Lung microvascular endothelial cell (primary cell): Measurements from ENCODE around the gene BEST2. TPM values are rescaled to one million over a fixed set of nuclear protein-coding genes. Genes with fewer than 3 reads are reported as not detected.

ENCODE experiments used
- DNase-seq, 2 donors: peaks; one replicate each; pipeline versions ENCODE4 v3.0.0 to v3.0.0-alpha.2; 2010; ENCODE audit warnings: low read depth in 2 of 2
- total RNA-seq: library from RNA; depleted of rRNA; stranded (reverse); fragments of >200 nt; gene quantifications from 2 replicates; pipeline ENCODE4 v1.2.1, GENCODE V29; 2014

BEST2 gene
- total RNA-seq, 1 donor from 2014 or later: not detected

DNA sequence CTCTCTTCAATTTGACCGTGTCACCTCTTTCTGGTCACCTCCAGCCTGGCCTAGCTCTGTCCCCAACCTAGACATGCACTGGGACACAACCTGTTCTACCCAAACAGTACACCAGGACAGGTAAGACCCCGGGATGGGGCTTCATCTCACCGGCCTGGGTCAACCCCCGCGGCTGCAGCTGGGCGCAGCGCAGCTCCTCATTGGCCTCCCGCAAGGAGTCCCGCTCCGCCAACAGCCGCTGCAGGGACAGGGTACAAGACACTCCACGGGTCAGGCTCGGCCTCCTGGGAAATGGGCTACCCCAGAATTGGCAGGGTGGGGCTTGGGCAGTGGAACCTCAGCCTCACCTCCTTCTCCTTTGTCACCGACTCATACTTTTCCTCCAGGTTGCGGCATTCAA is 16.1 kb downstream of the BEST2 start:
- no peak for DNase-seq

DNA sequence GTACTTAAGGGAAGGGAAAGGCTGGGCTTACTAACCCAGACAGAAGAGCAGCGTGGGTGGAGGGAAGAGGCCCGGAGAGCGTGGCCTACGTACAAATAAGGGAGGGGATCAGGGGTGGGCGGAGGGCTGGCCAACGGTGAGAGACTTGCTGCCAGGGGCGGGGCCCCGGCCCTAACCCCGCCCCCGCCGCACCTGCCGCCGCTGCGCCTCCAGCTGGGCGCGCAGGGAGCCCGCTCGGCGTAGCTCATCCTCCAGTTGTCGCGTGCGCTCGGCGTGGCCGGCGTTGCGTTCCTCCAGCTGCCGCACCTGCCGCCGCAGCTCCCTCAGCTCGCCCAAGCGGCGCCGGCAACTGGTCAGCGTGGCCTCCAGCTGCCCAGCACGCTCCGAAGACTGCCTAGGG is 18.1 kb downstream of the BEST2 start:
- DNase-seq: peak in 1 of 2 donors; percentile 36

DNA sequence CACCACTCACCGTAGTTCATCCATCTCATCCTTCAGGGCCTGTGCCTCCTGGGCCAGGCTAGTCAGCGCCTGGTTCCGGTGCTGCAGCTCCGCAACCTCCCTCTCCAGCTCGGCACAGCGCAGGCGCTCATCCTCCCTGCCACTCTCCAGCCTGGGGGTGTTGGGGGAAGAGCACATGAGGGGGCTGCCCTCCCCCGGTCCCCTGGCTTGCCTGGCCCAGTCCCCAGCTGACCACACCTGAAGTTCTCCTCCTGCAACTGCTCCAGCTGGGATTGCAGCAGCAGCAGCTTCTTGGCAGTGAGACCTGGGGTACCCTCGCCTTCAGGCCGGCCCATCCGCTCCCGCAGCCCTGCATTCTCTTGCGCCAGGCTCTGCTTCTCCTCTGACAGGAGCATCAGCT is 19.3 kb downstream of the BEST2 start:
- no peak for DNase-seq

DNA sequence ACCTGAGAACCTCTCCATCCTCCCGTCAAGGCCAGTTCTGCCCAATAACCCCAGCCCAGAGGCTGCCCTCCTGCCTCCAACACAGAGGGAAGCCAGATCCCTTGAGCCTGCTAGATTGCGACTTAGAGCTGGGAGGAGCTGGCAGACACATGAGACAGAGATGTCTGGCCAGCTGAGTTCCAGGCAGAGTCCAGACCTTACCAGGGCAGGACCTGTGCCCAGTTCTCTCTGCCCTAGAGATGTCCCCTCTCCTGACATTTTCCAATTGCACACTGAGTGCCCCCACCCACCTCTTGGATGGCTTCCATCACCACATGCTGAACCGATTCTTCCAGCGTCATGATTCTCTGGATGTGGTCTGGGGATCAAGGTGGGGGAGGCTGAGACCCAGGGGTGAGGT is 20.7 kb downstream of the BEST2 start:
- DNase-seq: no peak

DNA sequence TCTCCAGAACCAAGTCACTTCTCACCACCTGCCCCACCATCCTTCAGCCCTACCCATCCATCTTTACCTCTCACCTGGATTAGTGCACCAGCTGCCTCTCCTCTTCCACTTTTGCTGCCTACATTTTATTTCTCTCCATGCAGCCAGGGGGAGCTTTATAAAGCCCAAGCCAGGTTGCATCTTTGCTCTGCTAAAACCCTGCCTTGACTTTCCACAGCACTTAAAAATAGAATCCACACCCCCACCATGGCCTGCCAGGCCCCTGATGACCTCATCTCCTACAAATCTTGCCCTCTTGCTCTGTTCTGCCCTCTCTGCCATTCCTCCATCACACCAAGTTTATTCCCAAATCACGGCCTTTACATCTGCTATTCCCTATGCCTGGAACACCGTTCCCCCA is 22.0 kb downstream of the BEST2 start:
- no peak for DNase-seq

DNA sequence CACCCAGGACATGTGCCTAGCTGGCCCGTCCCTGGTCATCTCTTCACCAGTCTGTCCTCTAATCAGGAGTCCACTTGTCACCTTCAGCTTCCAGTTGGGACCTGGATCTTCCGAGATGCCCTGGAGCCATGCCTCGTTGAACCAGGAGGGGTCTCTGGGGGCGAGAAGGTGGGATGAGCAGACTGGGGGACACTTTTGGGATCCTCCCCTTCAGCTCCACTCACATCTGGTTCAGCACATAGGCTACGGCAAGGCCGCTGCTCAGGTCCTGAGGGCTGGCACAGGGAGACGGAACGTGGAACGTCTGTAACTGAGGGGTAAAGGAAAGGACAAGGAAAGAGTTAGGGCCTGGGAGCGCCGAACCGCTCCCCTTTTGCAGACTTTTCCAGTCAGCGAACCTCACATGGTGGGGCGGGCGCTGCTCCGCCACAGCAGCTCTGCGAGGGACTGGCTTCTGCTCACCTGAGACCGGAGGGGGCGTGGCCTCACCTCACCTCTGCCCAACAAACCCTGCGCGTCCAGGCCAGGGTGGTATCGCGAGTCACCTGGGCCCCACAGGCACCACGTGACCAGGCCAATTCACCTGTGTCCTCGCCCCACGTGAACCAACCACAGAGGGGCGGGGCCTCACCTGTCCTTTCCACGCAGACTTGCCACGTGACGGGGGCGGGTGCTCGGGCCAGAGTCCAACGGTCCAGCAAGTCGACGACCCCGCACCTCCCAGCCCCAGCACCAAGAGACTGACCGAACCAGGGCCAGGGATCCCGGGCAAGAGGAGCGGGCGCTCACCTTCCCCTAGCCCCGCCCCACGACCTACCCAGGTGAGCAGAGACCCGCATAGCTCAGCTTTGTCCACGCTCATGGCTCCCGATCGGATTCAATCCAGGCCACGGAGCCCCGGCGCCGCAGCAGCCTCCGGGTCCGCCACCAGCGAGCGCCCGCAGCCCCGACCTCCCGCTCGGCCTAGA is 23.3 kb downstream of the BEST2 start, which contains the start of gene HOOK2:
Gene HOOK2, minus strand, starts transcription at position 965 of the 968 bp plus-strand sequence. Its CDS starts 103 bp downstream, at position 862.
- DNase-seq: no peak

DNA sequence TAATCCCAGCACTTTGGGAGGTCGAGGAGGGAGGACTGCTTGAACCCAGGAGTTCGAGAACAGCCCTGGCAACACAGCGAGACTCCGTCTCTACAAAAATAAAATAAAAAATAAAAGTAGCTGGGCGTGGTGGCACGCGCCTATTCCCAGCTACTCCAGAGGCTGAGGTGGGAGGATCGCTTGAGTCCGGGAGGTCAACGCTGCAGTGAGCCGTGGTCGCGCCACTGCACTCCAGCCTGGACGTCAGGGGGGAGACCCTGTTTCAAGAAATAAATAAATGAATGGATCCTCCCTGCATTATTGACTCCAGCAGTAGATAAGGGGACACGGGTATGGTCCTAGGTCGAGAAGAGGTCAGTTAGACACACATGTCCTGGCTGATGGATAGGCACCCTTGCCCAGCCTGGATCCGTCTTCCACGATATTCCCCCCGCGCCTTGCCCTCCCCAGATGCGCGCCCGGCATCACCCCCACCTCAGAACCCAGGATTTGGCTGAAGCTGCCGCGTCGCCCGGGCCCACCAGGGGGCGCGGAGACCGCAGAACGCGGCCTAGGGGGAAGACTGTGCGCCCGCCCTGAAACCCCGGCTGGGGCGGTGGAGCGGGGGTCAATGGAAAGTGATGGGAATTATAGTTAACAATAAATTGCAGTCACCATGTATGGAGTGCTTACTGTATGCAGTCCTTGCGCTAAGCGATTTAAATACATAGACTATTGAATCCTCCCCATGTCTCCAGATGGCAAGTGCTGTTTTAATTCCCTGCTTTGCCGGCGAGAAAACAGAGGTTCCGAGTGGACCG is 25.8 kb downstream of the BEST2 start:
- peak; percentile 86 to 87 for DNase-seq

DNA sequence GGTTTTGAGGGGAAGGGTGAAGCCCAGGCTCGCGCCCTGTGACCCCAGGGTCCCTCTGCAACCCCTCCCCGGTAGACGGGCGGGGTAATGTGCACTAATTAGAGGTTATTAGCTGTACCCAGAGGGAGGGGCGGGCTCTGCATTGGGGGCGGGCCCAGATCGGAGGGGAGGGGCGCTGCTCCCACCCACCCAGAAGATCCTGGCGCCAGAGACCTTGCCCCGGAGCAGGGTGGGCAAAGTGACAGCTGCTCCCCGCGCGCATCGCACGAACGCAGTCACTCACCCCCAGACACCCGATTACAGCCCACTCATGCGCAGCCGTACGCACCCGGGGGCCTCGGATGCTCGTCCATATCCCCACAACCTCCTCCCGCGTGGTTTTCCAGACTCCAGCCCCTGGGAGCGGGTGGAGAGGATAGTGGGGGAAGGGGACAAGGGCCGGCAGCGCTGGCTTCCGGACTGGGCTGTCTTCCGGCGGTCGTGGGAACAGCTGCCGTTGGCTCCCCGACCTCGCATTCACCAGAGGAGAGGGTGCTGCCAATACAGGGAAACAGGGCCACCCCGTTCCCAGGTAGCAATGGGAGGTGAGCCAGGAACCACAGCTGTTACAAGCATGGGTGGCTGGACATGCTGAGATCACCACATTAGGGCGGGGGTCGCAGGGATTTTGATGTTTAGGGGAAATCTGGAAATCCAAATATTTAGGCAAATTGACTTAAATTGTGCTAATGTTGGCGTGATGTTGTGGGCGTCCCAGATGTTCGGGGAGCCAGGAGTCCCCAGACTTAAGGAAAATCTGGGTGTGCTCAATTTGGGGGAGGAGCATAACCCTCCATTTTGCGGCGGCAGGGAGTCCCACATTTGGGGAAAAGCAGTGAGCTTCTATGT is 26.7 kb downstream of the BEST2 start:
- DNase-seq: peak; percentile 88 to 91

DNA sequence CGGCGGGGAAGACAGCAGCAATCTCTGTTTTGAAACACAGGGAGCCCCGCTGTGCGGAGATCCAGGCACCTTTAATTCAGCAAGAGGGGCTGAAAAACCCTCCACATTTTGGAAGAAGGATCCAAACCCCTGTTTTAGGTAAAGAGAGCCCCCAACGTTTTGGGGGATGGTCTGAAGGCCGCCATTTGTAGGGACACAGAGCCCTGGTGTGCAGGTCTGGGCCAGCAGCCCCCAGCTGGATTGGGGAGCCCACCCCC is 27.2 kb downstream of the BEST2 start:
- no peak for DNase-seq

DNA sequence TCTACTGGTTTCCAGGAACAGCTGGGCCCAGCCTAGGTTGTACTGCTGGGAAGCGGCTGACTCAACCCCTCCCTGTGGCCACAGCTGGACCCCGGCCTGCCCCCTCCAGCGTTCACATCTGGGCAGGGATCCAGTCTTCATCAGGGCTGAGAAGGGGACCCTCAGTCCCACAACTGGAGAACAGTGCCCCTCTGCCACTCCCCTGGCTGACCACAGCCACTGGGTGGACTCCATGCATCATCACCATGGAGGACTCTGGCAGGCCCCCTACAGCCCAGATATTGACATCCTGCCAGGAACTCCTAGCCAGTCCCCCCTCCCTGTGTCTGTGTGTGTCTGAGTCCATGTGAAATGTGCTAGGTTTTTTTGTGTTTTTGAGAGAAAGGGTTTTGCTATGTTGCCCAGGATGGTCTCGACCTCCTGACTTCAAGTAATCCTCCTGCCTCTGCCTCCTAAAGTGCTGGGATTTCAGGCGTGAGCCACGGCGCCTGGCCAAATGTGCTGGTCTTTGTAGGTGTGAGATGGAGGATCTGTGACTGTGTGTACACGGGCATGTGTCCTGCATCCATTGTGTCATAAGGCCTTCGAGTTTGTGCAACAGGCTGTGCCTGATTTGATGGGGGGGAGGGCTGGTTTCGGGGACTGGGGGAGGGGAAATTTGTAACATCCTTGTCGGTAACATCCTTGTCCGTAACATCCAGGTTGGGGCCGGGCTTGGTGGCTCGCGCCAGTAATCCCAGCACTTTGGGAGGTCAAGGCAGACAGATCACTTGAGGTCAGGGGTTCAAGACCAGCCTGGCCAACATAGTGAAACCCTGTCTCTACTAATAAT is 27.8 kb downstream of the BEST2 start:
- DNase-seq: peak; percentile 67 to 89

DNA sequence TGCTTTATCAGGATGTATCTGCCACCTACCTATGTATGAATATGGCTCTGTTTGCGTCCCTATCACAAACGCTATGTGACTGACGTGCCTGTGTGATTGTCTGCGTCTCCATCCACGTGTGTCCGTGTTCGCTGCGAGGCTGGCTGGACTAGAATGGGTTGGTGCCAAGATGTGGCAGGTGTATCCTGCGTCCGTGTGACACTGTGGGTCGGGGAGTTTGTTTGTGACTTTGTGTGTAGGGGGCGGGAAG is 30.5 kb downstream of the BEST2 start:
- peak in 1 of 2 donors; percentile 97 for DNase-seq

DNA sequence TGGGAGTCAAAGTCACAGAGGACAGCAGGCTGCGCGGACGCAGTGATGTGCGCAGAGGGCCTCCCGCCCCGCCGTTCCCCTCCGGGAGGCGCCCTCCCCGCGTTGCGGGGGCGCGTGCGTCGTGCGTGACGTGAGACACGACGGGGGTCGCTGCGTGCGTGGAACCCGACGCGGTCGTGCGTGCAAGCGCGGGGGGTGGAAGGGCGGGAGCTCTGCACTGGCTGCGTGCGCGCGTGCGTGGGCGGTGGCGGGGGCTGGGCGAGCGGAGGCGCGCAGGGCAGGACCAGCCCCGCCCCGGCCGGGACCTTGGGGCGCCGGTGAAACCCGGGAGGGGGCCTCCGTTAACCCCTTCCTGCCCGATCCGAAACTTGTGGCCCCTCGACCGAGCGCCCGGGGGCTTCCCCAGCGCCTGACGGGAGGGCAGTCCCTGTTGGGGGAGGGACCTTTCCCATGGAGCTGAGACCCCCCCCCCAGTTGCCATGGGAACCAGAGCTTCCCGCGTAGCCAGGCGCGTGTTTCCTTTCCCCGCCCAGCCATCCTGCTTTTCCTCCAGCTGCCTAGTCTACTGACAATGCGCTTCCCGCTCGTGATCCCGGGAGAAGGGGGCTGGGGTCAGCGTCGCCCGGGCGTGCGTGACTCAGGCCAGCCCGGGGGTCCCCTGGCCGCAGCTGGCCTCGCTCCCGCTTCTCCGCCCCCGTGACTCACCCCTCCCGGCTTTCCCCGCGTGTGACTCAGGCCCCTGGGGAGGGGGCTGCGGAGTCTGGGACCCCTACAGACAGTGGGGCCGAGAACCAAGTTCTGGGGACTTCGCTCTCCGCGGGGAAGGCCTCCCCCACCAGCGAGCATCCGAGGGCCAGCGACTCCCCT is 31.1 kb downstream of the BEST2 start:
- peak; percentile 95 to 98 for DNase-seq

DNA sequence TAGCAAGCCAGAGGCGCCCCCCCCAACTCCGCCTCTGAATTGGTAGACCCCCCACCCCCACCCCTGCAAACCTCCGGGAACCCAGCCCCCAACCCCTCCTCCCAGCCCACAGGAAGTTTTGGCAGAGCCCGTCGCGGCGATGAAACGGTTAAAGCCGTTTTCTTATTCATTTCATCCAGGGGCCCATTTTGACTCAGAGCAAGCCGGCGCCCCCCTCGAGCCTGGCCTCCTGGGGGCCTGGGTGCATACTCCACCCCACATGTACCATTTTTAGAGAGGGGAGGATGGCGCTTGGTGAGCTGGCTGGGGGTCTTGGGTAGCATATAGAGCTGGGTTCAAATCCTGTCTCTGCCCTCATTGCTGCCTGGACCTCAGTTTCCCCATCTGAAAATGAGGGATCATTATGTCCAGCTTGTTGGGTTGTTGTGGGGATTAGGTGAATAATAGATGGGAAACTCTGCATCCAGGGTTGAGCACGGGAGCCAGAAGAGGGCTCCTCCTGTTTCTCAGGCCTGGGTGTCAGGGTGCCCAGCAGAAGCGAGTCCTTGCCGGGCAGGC is 31.8 kb downstream of the BEST2 start:
- peak in 1 of 2 donors; percentile 17 for DNase-seq

DNA sequence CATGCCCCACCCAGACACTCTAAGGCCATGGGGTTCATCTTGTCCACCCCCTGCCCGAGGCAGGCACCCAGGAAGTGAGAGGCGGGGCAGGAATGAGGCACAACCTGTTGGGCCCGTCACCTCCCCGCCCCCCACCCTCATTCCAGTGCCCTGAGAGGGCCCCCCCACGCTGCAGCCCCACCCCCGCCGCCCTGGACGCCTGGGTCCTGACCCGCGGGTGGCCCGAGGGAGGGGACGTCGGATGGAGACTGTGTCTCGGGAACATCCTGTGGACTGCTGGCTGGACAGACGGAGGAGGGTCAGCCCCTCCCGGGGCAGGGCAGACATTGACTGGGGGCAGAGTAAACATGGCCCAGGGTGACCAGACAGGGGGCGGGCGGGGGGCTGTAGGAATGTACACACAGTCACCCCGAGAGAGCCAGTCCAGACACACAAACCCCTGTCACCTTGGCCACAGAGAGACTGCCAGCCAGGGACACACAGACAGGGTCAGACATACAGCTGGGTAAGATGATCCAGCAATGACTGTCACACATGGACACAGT is 32.3 kb downstream of the BEST2 start:
- DNase-seq: peak; percentile 36 to 52

DNA sequence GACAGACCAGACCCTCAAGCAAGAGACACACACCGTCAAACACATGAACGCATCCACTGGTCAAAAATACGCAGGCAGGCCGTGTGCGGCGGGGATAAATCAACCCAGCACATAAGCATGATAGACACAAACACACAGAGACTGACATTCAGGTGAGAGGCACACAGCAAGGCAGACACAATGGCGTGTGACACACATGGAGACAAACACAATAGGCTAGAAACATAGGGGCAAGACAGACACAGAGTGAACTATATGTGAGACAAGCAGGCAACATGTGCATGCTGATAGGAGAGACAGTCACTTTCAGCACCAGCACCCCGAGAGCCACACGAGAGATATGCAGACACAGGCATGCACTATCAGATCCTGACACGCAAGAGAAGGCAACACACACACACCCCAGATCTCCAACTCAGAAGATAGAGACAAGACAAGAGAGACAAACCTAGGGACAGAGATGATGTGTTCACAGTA is 32.8 kb downstream of the BEST2 start:
- peak; percentile 12 to 45 for DNase-seq

DNA sequence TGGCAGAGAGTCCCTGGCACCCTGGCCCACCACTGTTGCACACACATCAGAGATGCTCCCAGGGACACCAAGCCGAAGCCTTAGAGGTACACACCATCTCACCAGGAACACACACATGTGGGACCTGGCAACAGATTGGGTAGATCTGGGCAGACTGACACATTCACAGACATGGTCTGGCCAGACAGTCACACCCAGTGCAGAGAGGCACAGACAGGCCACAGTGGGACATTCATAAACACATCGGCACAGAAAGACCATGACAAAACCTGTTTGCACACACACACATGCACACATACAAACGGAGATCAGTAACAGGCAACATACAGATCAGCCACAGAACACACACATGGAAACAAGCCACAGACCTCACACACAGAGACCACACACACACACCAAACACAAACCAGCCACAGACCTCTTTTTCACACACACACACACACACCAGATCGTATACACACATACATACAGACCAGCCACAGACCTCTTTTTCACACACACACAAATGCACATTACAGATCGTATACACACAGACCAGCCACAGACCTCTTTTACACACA is 33.4 kb downstream of the BEST2 start:
- DNase-seq: peak; percentile 24 to 45

DNA sequence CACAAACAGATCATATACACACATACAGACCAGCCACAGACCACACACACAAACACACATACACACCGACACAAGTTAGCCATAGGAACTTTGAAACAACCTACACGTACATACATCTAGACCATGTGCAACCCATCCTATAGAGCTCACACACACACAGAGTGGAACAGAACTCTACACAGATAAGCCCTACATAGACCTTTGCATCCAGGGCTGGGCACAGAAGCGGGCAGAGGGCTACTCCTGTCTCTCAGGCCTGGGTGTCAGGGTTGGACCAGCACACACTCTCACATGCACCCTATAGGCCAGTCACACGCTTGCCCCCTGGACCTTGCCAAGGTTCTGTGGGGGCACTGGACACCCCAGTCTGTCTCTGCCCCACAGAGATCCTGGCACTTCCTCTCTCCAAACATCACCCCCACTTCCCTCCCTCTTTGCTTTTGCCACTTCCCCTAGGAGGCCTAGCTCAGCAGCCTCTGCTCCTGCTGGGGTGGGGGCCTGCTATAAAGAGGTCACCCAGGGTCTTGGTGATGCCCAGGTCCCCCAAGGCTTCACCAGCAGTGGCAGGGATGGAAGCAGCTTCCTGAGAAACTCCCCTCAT is 33.9 kb downstream of the BEST2 start:
- DNase-seq: no peak

DNA sequence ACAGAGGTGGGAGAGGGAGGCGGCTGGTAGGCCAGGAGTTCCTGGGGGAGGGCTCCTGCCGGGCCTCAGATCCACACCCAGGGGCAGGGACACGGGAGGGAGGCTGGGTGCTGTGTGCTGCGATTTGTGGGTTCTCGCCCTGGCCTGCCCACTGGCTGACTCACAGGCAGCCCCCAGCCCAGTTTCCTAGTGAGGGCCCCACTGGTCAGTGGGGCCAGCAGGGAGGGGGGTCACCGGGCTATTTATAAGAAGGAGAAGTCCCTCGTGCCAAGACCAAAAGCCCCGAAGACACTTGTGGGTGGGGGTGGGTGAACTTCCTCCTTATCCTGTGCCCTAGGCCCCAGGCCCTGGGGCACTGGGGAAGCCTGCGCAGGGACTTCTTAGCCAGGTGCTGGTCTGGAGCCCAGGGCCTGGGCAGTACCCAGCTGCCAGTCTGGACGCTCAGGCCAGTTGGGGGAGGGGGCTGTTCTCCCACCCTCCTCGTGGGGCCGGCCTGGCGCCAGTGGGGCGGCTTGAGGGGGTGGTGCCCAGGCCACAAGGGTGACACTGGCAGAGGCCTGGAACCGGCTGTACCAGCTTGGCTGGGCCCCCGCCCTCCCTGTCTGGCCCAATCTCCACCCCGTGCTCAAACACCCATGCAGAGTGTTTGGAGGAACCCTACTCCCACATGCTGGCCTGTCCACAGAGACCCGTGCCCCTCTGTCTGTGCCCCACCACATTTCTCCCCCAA is 34.7 kb downstream of the BEST2 start:
- no peak for DNase-seq
